Fibroblast of pulmonary artery (primary cell): Measurements from ENCODE around the gene SIX1.

Source experiments
- DNase-seq: peaks from one replicate; pipeline ENCODE4 v3.0.0-alpha.2; 2010; ENCODE audit warnings: low read depth
- H3K4me3 ChIP-seq: replicated peaks from 2 replicates; pipeline ENCODE4 v1.5.1; 2011; ENCODE audit warnings: low read depth, mild to moderate bottlenecking, control low read depth, low read length, moderate library complexity
- CTCF ChIP-seq: IDR thresholded peaks from 2 replicates; pipeline ENCODE4 v1.5.1; 2011; ENCODE audit warnings: mild to moderate bottlenecking, control low read depth, low read length, inconsistent platforms; ENCODE audit errors: missing control alignments

SIX1 gene

GRCh38 chr14:60622210-60622916 lies 26.9 kb downstream of the SIX1 start:
- no peak for TF ChIP-seq CTCF
- no peak overlapping the region for H3K4me3 ChIP-seq
- DNase-seq, result peak; percentile 15

GRCh38 chr14:60621386-60621785 lies 27.9 kb downstream of the SIX1 start:
- TF ChIP-seq CTCF, result no peak
- no peak for DNase-seq
- H3K4me3 ChIP-seq, result no peak overlapping the region

- H3K4me3 ChIP-seq, result no peak overlapping the region
- DNase-seq, result no peak
- no peak for TF ChIP-seq CTCF
These were observed 31.0 kb downstream of the SIX1 start for GRCh38 chr14:60618241-60618640.

- DNase-seq, result no peak
- no peak overlapping the region for H3K4me3 ChIP-seq
These were observed 32.8 kb downstream of the SIX1 start for GRCh38 chr14:60616461-60616959.

GRCh38 chr14:60602291-60602690 lies 47.0 kb downstream of the SIX1 start:
- no peak for TF ChIP-seq CTCF
- DNase-seq, result no peak
- no peak overlapping the region for H3K4me3 ChIP-seq

More at GRCh38 chr14:60616461-60616959, 32.8 kb downstream of the SIX1 start:
- no peak for TF ChIP-seq CTCF

GRCh38 chr14:60599727-60600126 lies 49.5 kb downstream of the SIX1 start:
- H3K4me3 ChIP-seq, result no peak overlapping the region
- TF ChIP-seq CTCF, result no peak
- no peak for DNase-seq

GRCh38 chr14:60596139-60596538 lies 53.1 kb downstream of the SIX1 start:
- DNase-seq, result no peak
- H3K4me3 ChIP-seq, result no peak overlapping the region
- no peak for TF ChIP-seq CTCF
